ENCODE results near the gene ZFX. TPM values are rescaled to one million over a fixed set of nuclear protein-coding genes. Genes with fewer than 3 reads are reported as not detected.

ZFX gene
- total RNA-seq, 1 experiment from 2014 or later = 16.6 TPM

DNA sequence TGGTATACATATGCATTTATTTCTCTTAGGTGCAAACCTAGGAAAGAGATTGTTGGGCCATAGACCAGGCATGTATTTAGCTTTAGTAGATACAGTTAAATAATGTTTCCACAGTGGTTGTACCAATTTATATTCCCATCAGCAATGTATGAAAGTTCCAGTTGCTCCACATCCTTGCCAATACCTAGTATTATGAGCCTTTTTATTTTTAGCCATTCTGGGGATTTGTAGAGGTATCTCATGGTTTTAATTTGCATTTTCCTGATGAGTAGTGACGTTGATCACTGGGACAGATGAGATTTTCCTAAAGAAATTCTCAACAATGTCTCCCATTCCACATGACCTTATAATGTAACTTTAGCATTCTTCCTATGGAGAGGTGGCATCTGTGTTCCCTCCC, 107.5 kb downstream of the ZFX start:
- no peak for DNase-seq
- Histone ChIP-seq H3K4me3 (ENCODE audit: insufficient read depth, low read depth, low read length) (no peak overlapping the region), H3K36me3 (replicated peaks; ENCODE audit: control insufficient read depth, insufficient read depth, low read length) (no peaks in the 10 kb centered on the region), H3K27me3 (ENCODE audit: control insufficient read depth, insufficient read depth, low read length) (no peaks in the 10 kb centered on the region)

DNA sequence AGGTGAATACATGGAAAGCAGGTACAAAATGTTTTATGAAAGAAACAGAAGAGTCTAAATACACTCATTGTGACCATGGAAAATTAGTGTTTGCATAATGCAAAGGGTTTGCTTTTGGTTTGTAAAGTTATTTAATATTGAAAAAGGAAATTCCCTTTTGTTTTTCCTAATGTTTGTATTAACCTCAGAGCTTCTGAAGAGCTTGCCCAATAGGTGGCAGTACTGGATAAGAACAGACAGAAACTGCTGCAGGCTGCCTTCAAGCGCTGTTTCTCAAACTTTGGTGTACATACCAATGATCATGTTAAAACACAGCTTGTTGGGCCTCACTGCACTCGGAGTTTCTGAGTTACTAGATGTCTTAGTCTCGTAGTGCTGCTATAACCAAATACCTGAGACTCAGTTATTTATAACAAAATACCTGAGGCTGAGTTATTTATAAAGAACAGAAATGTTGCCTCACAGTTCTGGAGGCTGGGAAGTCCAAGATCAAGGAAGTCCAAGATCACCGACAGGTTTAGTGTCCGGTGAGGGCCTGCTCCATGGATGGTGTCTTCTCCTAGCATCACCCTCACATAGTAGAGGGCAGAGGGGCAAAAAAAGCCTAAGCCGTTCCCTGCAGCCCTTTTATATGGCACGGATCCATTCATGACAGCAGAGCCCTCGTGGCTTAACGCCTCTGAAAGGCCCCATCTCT, 110.2 kb downstream of the ZFX start:
- Histone ChIP-seq H3K36me3 (replicated peaks; ENCODE audit: control insufficient read depth, insufficient read depth, low read length) (no peaks in the 10 kb centered on the region), H3K27me3 (ENCODE audit: control insufficient read depth, insufficient read depth, low read length) (no peaks in the 10 kb centered on the region; the same call in 1 of the 2 replicates), H3K4me3 (ENCODE audit: insufficient read depth, low read depth, low read length) (no peak overlapping the region)
- peak; percentile 53 for DNase-seq

- DNase-seq = no peak
- no peak overlapping the region for H3K4me3 ChIP-seq (ENCODE audit: insufficient read depth, low read depth, low read length)
- H3K36me3 ChIP-seq (replicated peaks; ENCODE audit: control insufficient read depth, insufficient read depth, low read length) = no peaks in the 10 kb centered on the region
- H3K27me3 ChIP-seq (ENCODE audit: control insufficient read depth, insufficient read depth, low read length) = no peaks in the 10 kb centered on the region; the same call in 1 of the 2 replicates
These were observed 111.5 kb downstream of the ZFX start for GRCh38 chrX:24260842-24261550.

DNA sequence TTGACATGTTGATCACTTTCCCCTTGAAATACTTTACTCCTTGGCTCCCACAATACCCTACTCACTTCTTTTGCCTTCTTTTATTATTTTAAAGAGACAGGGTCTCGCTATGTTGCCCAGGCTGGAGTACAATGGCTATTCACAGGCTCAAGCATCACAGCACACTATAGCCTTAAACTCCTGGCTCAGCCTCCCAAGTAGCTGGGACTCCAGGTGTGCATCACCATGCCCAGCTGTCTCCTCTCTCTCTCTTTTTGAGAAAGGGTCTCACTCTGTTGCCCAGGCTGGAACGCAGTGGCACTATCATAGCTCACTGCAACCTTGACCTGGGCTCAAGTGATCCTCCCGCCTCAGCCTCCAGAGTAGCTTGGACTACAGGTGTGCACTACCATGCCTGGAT, 112.8 kb downstream of the ZFX start:
- DNase-seq = no peak
- Histone ChIP-seq H3K4me3 (ENCODE audit: insufficient read depth, low read depth, low read length) (no peak overlapping the region), H3K27me3 (ENCODE audit: control insufficient read depth, insufficient read depth, low read length) (no peaks in the 10 kb centered on the region; the same call in 1 of the 2 replicates), H3K36me3 (replicated peaks; ENCODE audit: control insufficient read depth, insufficient read depth, low read length) (no peaks in the 10 kb centered on the region)

DNA sequence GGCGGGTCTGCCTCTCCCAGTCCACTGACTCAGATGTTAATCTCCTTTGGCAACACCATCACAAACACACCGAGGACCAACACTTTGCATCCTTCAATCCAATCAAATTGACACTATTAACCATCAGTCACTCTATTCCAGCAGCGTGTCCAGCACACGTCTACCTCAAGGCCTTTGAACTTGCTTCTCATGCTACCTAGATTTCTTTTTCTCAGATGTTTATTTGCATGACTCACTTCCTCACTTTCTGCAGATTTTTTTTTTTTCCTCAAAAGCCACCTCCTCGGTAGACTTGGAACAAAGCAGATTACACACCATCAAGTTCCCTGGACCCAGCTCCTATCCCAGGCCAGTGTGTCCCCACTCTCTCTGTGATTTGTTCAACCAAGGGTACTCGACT, 114.9 kb downstream of the ZFX start:
- Histone ChIP-seq H3K4me3 (ENCODE audit: insufficient read depth, low read depth, low read length) (no peak overlapping the region), H3K36me3 (replicated peaks; ENCODE audit: control insufficient read depth, insufficient read depth, low read length) (no peaks in the 10 kb centered on the region), H3K27me3 (ENCODE audit: control insufficient read depth, insufficient read depth, low read length) (no peaks in the 10 kb centered on the region; the same call in 1 of the 2 replicates)
- DNase-seq = no peak

Other genes with a start within 250 kb of the ZFX start
- 72.0 and 72.2 TPM in 2 replicates for gene APOO, start 241.8 kb upstream of the ZFX start, total RNA-seq (2014; rRNA removed; shearing (Covaris generic))
- 0.07 TPM in 1 of 2 replicates, not detected in the other for gene CXorf58, start 241.7 kb upstream of the ZFX start, total RNA-seq (2014; rRNA removed; shearing (Covaris generic))
- gene KLHL15, start 122.5 kb upstream of the ZFX start, total RNA-seq (2014; rRNA removed; shearing (Covaris generic)) = 18.2 and 25.8 TPM in 2 replicates
- 423 and 499 TPM in 2 replicates for gene EIF2S3, start 94.8 kb upstream of the ZFX start, total RNA-seq (2014; rRNA removed; shearing (Covaris generic))
- 0.14 TPM in 1 of 2 replicates, not detected in the other for gene SUPT20HL2, start 164.3 kb downstream of the ZFX start, total RNA-seq (2014; rRNA removed; shearing (Covaris generic))
- gene SUPT20HL1, start 210.9 kb downstream of the ZFX start, total RNA-seq (2014; rRNA removed; shearing (Covaris generic)) = not detected in 2 replicates

Measured in H7 (cell line).